K562 (cell line): Measurements from ENCODE around the gene FBXW8. TPM values are rescaled to one million over a fixed set of nuclear protein-coding genes. Genes with fewer than 3 reads are reported as not detected.

Experiments used
- C11orf30 ChIP-seq: fragments of 450-650 bp; IDR thresholded peaks from 2 replicates; pipeline ENCODE4 v1.6.1; 2016; ENCODE audit warnings: low read depth, mild to moderate bottlenecking
- KLF6 ChIP-seq: fragments of 250-450 bp; sonication (Bioruptor Pico); IDR thresholded peaks from 2 replicates; pipeline ENCODE4 v1.4.0; 2020; ENCODE audit warnings: mild to moderate bottlenecking, moderate library complexity, borderline replicate concordance
- MEF2D ChIP-seq: conservative IDR thresholded peaks from 2 replicates; pipeline ENCODE4 v1.6.1; 2016; ENCODE audit warnings: low read depth, missing genetic modification characterization, missing compliant biosample characterization
- MTA1 ChIP-seq: fragments of 450-650 bp; IDR thresholded peaks from 2 replicates; pipeline ENCODE4 v1.6.1; 2017; ENCODE audit warnings: borderline replicate concordance
- MTA3 ChIP-seq: fragments of 450-650 bp; formaldehyde crosslinking; IDR thresholded peaks from 2 replicates; pipeline ENCODE4 v1.6.1; 2017; ENCODE audit warnings: mild to moderate bottlenecking, borderline replicate concordance
- RBBP5 ChIP-seq: fragments of 200-600 bp; sonication (generic); IDR thresholded peaks from 2 replicates; pipeline ENCODE4 v1.6.1; 2012; ENCODE audit warnings: borderline replicate concordance, mild to moderate bottlenecking, low read length, control low read depth, inconsistent platforms; ENCODE audit not compliant: insufficient read depth, poor library complexity, severe bottlenecking
- ZNF224 ChIP-seq: sonication (generic); formaldehyde crosslinking; IDR thresholded peaks from 2 replicates; pipeline ENCODE4 v1.8.0; 2022; ENCODE audit warnings: mild to moderate bottlenecking, missing genetic modification reagents
- ZNF324 ChIP-seq: fragments of 250-450 bp; sonication (Bioruptor Pico); IDR thresholded peaks from 2 replicates; pipeline ENCODE4 v1.4.0; 2020; ENCODE audit warnings: mild to moderate bottlenecking
- polyA plus RNA-seq, 8 experiments: library from polyadenylated mRNA; depleted of rRNA in 4 of 8; stranded (reverse) in 5 of 8; unstranded in 3 of 8; fragments of >200 nt; fragmentation: Nextera tagmentation in 2 of 8; fragmentation: Illumina TruSeq in 1 of 8; extraction: Ambion mirVana in 2 of 8; extraction: Trizol in 1 of 8; gene quantifications; 2 replicates each; pipeline versions ENCODE4 v1.2.1 to v1.2.3, GENCODE V29; 2011 to 2014; ENCODE audit warnings: inconsistent platforms in 1 of 8, missing spikeins in 1 of 8
- total RNA-seq, 7 experiments: library from RNA; depleted of rRNA in 6 of 7; stranded (reverse); fragments of >200 nt in 6 of 7; fragmentation: Illumina TruSeq in 2 of 7; extraction: Trizol in 2 of 7; gene quantifications; 2 replicates each; pipeline versions ENCODE4 v1.2.1 to v1.2.3, GENCODE V29; 2011 to 2021; ENCODE audit warnings: low replicate concordance in 1 of 7
- TF ChIP-seq, protein P1 (sequence below): fragments of 200-600 bp; sonication (generic); IDR thresholded peaks from one replicate; pipeline ENCODE4 v1.6.1; 2012; ENCODE audit warnings: mild to moderate bottlenecking, low read depth, low read length, inconsistent platforms
- TF ChIP-seq, protein P2 (sequence below), 2 experiments: IDR thresholded peaks; 2 replicates each; pipeline ENCODE4 v1.6.1; 2011; ENCODE audit warnings: borderline replicate concordance in 1 of 2, control low read depth in 1 of 2, low read depth in 1 of 2, low read length in 1 of 2, mild to moderate bottlenecking in 1 of 2, mixed read lengths in 1 of 2, moderate library complexity in 1 of 2; ENCODE audit not compliant: insufficient read depth in 1 of 2, insufficient read length in 1 of 2, poor library complexity in 1 of 2, severe bottlenecking in 1 of 2; ENCODE audit errors: extremely low read depth in 1 of 2
- TF ChIP-seq, protein P3 (sequence below): IDR thresholded peaks from 2 replicates; pipeline ENCODE4 v1.6.1; 2012; ENCODE audit warnings: low read depth, low read length, improper control_type of control experiment, borderline replicate concordance

FBXW8 gene
- total and polyA plus RNA-seq, 9 of the 15 experiments (the other 6 are each of a cell fraction or from before 2014, with no cell fraction given): 0.58 to 8.3 (median 4.4) TPM

DNA sequence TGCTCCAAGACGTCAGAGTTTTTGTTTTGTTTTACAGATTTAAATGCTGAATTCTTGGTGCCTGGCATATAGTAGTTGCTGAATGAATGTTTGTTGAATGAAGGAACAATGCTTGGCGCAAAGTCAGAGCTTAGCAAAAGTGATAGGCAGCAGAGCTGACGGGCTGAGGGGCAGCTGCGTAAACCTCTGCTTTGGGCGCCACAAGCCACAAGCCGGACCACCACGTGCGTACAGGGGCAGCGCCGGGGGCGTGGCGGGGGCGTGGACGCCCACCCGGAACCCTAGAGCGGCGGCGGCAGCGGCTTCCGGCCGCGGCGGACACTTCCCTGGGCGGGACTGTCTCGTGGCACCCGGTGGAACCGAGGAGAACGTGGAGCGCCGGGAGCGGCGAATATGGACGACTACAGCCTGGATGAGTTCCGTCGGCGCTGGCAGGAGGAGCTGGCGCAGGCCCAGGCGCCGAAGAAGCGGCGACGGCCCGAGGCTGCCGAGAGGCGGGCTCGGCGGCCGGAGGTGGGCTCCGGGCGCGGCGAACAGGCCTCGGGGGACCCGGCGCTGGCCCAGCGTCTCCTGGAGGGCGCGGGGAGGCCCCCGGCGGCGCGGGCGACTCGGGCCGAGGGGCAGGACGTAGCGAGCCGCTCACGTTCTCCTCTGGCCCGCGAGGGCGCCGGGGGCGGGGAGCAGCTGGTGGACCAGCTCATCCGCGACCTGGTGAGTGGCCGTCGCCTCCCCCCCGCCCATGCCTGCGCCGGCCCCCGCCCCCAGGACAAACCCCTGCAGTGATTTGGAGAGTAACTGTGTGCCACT, at the start of gene FBXW8 (continued):
- TF ChIP-seq, protein P1, sequence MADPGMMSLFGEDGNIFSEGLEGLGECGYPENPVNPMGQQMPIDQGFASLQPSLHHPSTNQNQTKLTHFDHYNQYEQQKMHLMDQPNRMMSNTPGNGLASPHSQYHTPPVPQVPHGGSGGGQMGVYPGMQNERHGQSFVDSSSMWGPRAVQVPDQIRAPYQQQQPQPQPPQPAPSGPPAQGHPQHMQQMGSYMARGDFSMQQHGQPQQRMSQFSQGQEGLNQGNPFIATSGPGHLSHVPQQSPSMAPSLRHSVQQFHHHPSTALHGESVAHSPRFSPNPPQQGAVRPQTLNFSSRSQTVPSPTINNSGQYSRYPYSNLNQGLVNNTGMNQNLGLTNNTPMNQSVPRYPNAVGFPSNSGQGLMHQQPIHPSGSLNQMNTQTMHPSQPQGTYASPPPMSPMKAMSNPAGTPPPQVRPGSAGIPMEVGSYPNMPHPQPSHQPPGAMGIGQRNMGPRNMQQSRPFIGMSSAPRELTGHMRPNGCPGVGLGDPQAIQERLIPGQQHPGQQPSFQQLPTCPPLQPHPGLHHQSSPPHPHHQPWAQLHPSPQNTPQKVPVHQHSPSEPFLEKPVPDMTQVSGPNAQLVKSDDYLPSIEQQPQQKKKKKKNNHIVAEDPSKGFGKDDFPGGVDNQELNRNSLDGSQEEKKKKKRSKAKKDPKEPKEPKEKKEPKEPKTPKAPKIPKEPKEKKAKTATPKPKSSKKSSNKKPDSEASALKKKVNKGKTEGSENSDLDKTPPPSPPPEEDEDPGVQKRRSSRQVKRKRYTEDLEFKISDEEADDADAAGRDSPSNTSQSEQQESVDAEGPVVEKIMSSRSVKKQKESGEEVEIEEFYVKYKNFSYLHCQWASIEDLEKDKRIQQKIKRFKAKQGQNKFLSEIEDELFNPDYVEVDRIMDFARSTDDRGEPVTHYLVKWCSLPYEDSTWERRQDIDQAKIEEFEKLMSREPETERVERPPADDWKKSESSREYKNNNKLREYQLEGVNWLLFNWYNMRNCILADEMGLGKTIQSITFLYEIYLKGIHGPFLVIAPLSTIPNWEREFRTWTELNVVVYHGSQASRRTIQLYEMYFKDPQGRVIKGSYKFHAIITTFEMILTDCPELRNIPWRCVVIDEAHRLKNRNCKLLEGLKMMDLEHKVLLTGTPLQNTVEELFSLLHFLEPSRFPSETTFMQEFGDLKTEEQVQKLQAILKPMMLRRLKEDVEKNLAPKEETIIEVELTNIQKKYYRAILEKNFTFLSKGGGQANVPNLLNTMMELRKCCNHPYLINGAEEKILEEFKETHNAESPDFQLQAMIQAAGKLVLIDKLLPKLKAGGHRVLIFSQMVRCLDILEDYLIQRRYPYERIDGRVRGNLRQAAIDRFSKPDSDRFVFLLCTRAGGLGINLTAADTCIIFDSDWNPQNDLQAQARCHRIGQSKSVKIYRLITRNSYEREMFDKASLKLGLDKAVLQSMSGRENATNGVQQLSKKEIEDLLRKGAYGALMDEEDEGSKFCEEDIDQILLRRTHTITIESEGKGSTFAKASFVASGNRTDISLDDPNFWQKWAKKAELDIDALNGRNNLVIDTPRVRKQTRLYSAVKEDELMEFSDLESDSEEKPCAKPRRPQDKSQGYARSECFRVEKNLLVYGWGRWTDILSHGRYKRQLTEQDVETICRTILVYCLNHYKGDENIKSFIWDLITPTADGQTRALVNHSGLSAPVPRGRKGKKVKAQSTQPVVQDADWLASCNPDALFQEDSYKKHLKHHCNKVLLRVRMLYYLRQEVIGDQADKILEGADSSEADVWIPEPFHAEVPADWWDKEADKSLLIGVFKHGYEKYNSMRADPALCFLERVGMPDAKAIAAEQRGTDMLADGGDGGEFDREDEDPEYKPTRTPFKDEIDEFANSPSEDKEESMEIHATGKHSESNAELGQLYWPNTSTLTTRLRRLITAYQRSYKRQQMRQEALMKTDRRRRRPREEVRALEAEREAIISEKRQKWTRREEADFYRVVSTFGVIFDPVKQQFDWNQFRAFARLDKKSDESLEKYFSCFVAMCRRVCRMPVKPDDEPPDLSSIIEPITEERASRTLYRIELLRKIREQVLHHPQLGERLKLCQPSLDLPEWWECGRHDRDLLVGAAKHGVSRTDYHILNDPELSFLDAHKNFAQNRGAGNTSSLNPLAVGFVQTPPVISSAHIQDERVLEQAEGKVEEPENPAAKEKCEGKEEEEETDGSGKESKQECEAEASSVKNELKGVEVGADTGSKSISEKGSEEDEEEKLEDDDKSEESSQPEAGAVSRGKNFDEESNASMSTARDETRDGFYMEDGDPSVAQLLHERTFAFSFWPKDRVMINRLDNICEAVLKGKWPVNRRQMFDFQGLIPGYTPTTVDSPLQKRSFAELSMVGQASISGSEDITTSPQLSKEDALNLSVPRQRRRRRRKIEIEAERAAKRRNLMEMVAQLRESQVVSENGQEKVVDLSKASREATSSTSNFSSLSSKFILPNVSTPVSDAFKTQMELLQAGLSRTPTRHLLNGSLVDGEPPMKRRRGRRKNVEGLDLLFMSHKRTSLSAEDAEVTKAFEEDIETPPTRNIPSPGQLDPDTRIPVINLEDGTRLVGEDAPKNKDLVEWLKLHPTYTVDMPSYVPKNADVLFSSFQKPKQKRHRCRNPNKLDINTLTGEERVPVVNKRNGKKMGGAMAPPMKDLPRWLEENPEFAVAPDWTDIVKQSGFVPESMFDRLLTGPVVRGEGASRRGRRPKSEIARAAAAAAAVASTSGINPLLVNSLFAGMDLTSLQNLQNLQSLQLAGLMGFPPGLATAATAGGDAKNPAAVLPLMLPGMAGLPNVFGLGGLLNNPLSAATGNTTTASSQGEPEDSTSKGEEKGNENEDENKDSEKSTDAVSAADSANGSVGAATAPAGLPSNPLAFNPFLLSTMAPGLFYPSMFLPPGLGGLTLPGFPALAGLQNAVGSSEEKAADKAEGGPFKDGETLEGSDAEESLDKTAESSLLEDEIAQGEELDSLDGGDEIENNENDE: no peak
- TF ChIP-seq MTA3 (peak; percentile 75; the same call in 1 of the 2 replicates), MTA1 (0 out of 2 replicates have a peak, but pooled peaks have one; percentile 17), KLF6 (peak; percentile 73; the same call in 1 of the 2 replicates), MEF2D (tag) (no peak), C11orf30 (peak; percentile 68), ZNF324 (CRISPR knock-in tag) (no peak), ZNF224 (CRISPR knock-in tag) (no peak), RBBP5 (peak; percentile 77)
- TF ChIP-seq, protein P2, sequence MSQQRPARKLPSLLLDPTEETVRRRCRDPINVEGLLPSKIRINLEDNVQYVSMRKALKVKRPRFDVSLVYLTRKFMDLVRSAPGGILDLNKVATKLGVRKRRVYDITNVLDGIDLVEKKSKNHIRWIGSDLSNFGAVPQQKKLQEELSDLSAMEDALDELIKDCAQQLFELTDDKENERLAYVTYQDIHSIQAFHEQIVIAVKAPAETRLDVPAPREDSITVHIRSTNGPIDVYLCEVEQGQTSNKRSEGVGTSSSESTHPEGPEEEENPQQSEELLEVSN (IDR thresholded peaks at IDR 0.05; ENCODE audit: borderline replicate concordance in 1 of 2, extremely low read depth in 1 of 2, insufficient read depth in 1 of 2, insufficient read length in 1 of 2, low read depth in 1 of 2, low read length in 1 of 2, poor library complexity in 1 of 2, severe bottlenecking in 1 of 2): peak; percentile 86 to 89
- TF ChIP-seq, protein P3, sequence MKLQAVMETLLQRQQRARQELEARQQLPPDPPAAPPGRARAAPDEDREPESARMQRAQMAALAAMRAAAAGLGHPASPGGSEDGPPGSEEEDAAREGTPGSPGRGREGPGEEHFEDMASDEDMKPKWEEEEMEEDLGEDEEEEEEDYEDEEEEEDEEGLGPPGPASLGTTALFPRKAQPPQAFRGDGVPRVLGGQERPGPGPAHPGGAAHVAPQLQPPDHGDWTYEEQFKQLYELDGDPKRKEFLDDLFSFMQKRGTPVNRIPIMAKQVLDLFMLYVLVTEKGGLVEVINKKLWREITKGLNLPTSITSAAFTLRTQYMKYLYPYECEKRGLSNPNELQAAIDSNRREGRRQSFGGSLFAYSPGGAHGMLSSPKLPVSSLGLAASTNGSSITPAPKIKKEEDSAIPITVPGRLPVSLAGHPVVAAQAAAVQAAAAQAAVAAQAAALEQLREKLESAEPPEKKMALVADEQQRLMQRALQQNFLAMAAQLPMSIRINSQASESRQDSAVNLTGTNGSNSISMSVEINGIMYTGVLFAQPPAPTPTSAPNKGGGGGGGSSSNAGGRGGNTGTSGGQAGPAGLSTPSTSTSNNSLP: no peak
